H1 (cell line): ENCODE results near the gene YEATS2. TPM values are rescaled to one million over a fixed set of nuclear protein-coding genes. Genes with fewer than 3 reads are reported as not detected.

Experiments
- CTCF ChIA-PET: fragments of 300-600 bp; sonication (Branson Sonifier 250); formaldehyde crosslinking; loops from one replicate; lab custom pipeline; 2021; ENCODE audit not compliant: partially characterized antibody; lab: Charles Lee
- POLR2A ChIA-PET: fragments of 300-600 bp; sonication (Branson Sonifier 250); formaldehyde crosslinking; loops from one replicate; lab custom pipeline; 2021; ENCODE audit warnings: inconsistent platforms; ENCODE audit not compliant: partially characterized antibody; lab: Charles Lee
- DNase-seq, 2 experiments: peaks; one replicate each; pipeline versions ENCODE4 v3.0.0 to v3.0.0-alpha.2; 2010 to 2022; ENCODE audit warnings: low spot score in 2 of 2, low read depth in 1 of 2, mixed read lengths in 1 of 2
- FAIRE-seq: peaks from 2 replicates; lab custom pipeline; 2011; peaks lifted over from hg19 to GRCh38; lab: Jason Lieb, UNC
- H2AFZ ChIP-seq: 2 replicates; pipeline ENCODE4 v1.8.1; 2012; ENCODE audit warnings: low read length, inconsistent platforms
- H2AK5ac ChIP-seq: 2 replicates; pipeline ENCODE4 v1.6.1; 2013; ENCODE audit warnings: low read depth, low read length
- H2BK120ac ChIP-seq: replicated peaks from 2 replicates; pipeline ENCODE3; 2013; ENCODE audit warnings: low read depth, low read length, inconsistent platforms
- H2BK12ac ChIP-seq: 2 replicates; pipeline ENCODE4 v1.6.1; 2013; ENCODE audit warnings: low read depth, low read length
- H2BK15ac ChIP-seq: 2 replicates; pipeline ENCODE4 v1.6.1; 2013; ENCODE audit warnings: low read length
- H2BK20ac ChIP-seq: 2 replicates; pipeline ENCODE4 v1.6.1; 2013; ENCODE audit warnings: low read length
- H2BK5ac ChIP-seq: 2 replicates; pipeline ENCODE4 v1.6.1; 2013; ENCODE audit warnings: low read depth, low read length
- H3K14ac ChIP-seq: 2 replicates; pipeline ENCODE4 v1.6.1; 2013; ENCODE audit warnings: inconsistent platforms; ENCODE audit not compliant: insufficient read length
- H3K18ac ChIP-seq: 2 replicates; pipeline ENCODE4 v1.6.1; 2013; ENCODE audit warnings: low read length; ENCODE audit errors: extremely low read depth
- H3K23ac ChIP-seq: 2 replicates; pipeline ENCODE4 v1.6.1; 2013; ENCODE audit warnings: inconsistent platforms; ENCODE audit not compliant: insufficient read length
- H3K23me2 ChIP-seq: 2 replicates; pipeline ENCODE4 v1.6.1; 2013; ENCODE audit warnings: low read depth, low read length
- H3K27ac ChIP-seq: 2 replicates; pipeline ENCODE4 v1.6.1; 2011; ENCODE audit warnings: low read depth, low read length, inconsistent platforms
- H3K27me3 ChIP-seq, 4 experiments: replicated peaks in 1 of 4; 1 replicate in 1 of 4; 2 replicates in 3 of 4; pipeline versions ENCODE4 v1.6.1 to v1.8.1; 2011 to 2013; ENCODE audit warnings: low read length in 3 of 4, mild to moderate bottlenecking in 3 of 4, inconsistent platforms in 2 of 4, mixed read lengths in 2 of 4, moderate library complexity in 1 of 4; ENCODE audit not compliant: control insufficient read depth in 3 of 4, insufficient read depth in 3 of 4; ENCODE audit errors: extremely low read depth in 1 of 4
- H3K36me3 ChIP-seq, 4 experiments: 2 replicates each; pipeline versions ENCODE4 v1.6.1 to v1.8.1; 2011 to 2013; ENCODE audit warnings: mild to moderate bottlenecking in 4 of 4, low read length in 3 of 4, moderate library complexity in 2 of 4, control low read depth in 1 of 4, inconsistent platforms in 1 of 4; ENCODE audit not compliant: insufficient read depth in 4 of 4, control insufficient read depth in 2 of 4
- H3K4ac ChIP-seq: replicated peaks from 2 replicates; pipeline ENCODE3; 2013; ENCODE audit warnings: low read length, low read depth, mixed read lengths, inconsistent platforms; ENCODE audit not compliant: insufficient read length
- H3K4me1 ChIP-seq, 4 experiments: replicated peaks in 1 of 4; 1 replicate in 1 of 4; 2 replicates in 3 of 4; pipeline versions ENCODE4 v1.6.1 to v1.8.1; 2011 to 2013; ENCODE audit warnings: low read length in 3 of 4, inconsistent platforms in 2 of 4, mixed read lengths in 1 of 4; ENCODE audit not compliant: insufficient read depth in 4 of 4, control insufficient read depth in 3 of 4
- H3K4me2 ChIP-seq, 2 experiments: 2 replicates each; pipeline versions ENCODE4 v1.6.1 to v1.8.1; 2011 to 2013; ENCODE audit warnings: low read depth in 2 of 2, low read length in 2 of 2, control low read depth in 1 of 2, inconsistent platforms in 1 of 2, mild to moderate bottlenecking in 1 of 2; ENCODE audit not compliant: insufficient read depth in 1 of 2
- H3K4me3 ChIP-seq, 4 experiments: fragments of 200-600, 300-600 bp in 1 of 4; sonication (generic), shearing (Covaris generic), sonication (Bioruptor Twin) in 1 of 4; 2 replicates each; pipeline versions ENCODE4 v1.5.1 to v1.8.1; 2011 to 2016; ENCODE audit warnings: low read length in 4 of 4, low read depth in 3 of 4, control low read depth in 2 of 4, inconsistent platforms in 2 of 4, mild to moderate bottlenecking in 2 of 4, mixed read lengths in 1 of 4, moderate library complexity in 1 of 4; ENCODE audit not compliant: insufficient read depth in 2 of 4; ENCODE audit errors: extremely low read depth in 1 of 4
- H3K56ac ChIP-seq: replicated peaks from 2 replicates; pipeline ENCODE3; 2013; ENCODE audit warnings: low read depth, mild to moderate bottlenecking, mixed read lengths, low read length, inconsistent platforms; ENCODE audit not compliant: insufficient read length
- H3K79me1 ChIP-seq: 2 replicates; pipeline ENCODE4 v1.6.1; 2013; ENCODE audit warnings: low read depth, low read length, control low read depth
- H3K79me2 ChIP-seq, 2 experiments: 2 replicates each; pipeline versions ENCODE4 v1.6.1 to v1.8.1; 2012 to 2013; ENCODE audit warnings: low read length in 2 of 2, mild to moderate bottlenecking in 2 of 2, inconsistent platforms in 1 of 2; ENCODE audit not compliant: insufficient read depth in 2 of 2, control insufficient read depth in 1 of 2
- H3K9ac ChIP-seq, 4 experiments: replicated peaks in 1 of 4; 1 replicate in 1 of 4; 2 replicates in 3 of 4; pipeline versions ENCODE4 v1.6.1 to v1.8.1; 2011 to 2013; ENCODE audit warnings: low read depth in 3 of 4, low read length in 3 of 4, control low read depth in 2 of 4, mild to moderate bottlenecking in 2 of 4, moderate library complexity in 2 of 4, inconsistent platforms in 1 of 4; ENCODE audit errors: extremely low read depth in 1 of 4
- H3K9me3 ChIP-seq, 2 experiments: 2 replicates each; pipeline versions ENCODE4 v1.6.1 to v1.8.1; 2012 to 2013; ENCODE audit warnings: mild to moderate bottlenecking in 2 of 2, moderate library complexity in 2 of 2, control low read depth in 1 of 2, inconsistent platforms in 1 of 2, low read depth in 1 of 2, low read length in 1 of 2, mixed read lengths in 1 of 2; ENCODE audit not compliant: insufficient read depth in 2 of 2
- H4K20me1 ChIP-seq, 2 experiments: replicated peaks in 1 of 2; 2 replicates each; pipeline versions ENCODE3 to v1.8.1; 2011 to 2013; ENCODE audit warnings: inconsistent platforms in 2 of 2, low read length in 2 of 2, mild to moderate bottlenecking in 1 of 2; ENCODE audit not compliant: insufficient read depth in 2 of 2, control insufficient read depth in 1 of 2
- H4K5ac ChIP-seq: 2 replicates; pipeline ENCODE4 v1.6.1; 2013; ENCODE audit warnings: low read length, low read depth, mixed read lengths, inconsistent platforms; ENCODE audit not compliant: insufficient read length
- H4K8ac ChIP-seq: 2 replicates; pipeline ENCODE4 v1.8.0; 2013; ENCODE audit warnings: mild to moderate bottlenecking, moderate library complexity, low read length, inconsistent platforms; ENCODE audit not compliant: insufficient read depth; ENCODE audit errors: extremely low read depth
- H4K91ac ChIP-seq: replicated peaks from 2 replicates; pipeline ENCODE3; 2013; ENCODE audit warnings: low read length, mixed read lengths, inconsistent platforms; ENCODE audit not compliant: insufficient read length
- GABPA ChIP-seq: IDR thresholded peaks from 2 replicates; pipeline ENCODE4 v1.6.1; 2011; ENCODE audit warnings: mild to moderate bottlenecking, low read length, moderate library complexity, borderline replicate concordance; ENCODE audit not compliant: insufficient read depth
- SAP30 ChIP-seq: fragments of 300-600 bp; sonication (generic); IDR thresholded peaks from 2 replicates; pipeline ENCODE4 v1.7.1; 2012; ENCODE audit warnings: low read length, moderate library complexity, mild to moderate bottlenecking, inconsistent platforms; ENCODE audit not compliant: insufficient read depth, insufficient replicate concordance
- SP1 ChIP-seq: IDR thresholded peaks from 2 replicates; pipeline ENCODE4 v1.6.1; 2011; ENCODE audit warnings: low read depth, low read length
- SP2 ChIP-seq: IDR thresholded peaks from 2 replicates; pipeline ENCODE4 v1.6.1; 2012; ENCODE audit warnings: mild to moderate bottlenecking, low read length, inconsistent platforms
- WGBS, 2 experiments: shearing (Covaris generic) in 1 of 2; methylation state at CpG; one replicate each; pipeline versions ENCODE4 v1.1.6 to v1.1.7; 2013 to 2015; ENCODE audit warnings: low lambda C conversion rate in 2 of 2, mixed read lengths in 2 of 2, inconsistent platforms in 1 of 2, low coverage in 1 of 2, missing lambda C conversion rate in 1 of 2; ENCODE audit not compliant: insufficient replicate concordance in 2 of 2, insufficient coverage in 1 of 2, insufficient read length in 1 of 2; ENCODE audit errors: extremely low coverage in 1 of 2, missing lambda C conversion rate in 1 of 2; 5-methylcytosine and 5-hydroxymethylcytosine counted together
- polyA plus RNA-seq, 7 experiments: library from polyadenylated mRNA; depleted of rRNA in 3 of 7; stranded (reverse) in 5 of 7; unstranded in 2 of 7; fragments of >200 nt in 5 of 7; fragments of 200-250 nt in 2 of 7; gene quantifications; 1 replicate in 5 of 7; 2 replicates in 1 of 7; 4 replicates in 1 of 7; pipeline versions ENCODE4 v1.2.1 to v1.2.3, GENCODE V29; 2011 to 2013; ENCODE audit warnings: missing spikeins in 2 of 7, mixed read lengths in 2 of 7
- total RNA-seq: library from RNA; stranded (reverse); fragmentation: NEBNext Ultra II Directional; extraction: Animal tissue kit (Norgen Biotek cat#: 25700); gene quantifications from 2 replicates; pipeline ENCODE4 v1.2.1, GENCODE V29; 2021

YEATS2 gene
- total and polyA plus RNA-seq, 2 of the 8 experiments (the other 6 are each of a cell fraction or from before 2014, with no cell fraction given): 35.3 to 53.7 TPM

DNA sequence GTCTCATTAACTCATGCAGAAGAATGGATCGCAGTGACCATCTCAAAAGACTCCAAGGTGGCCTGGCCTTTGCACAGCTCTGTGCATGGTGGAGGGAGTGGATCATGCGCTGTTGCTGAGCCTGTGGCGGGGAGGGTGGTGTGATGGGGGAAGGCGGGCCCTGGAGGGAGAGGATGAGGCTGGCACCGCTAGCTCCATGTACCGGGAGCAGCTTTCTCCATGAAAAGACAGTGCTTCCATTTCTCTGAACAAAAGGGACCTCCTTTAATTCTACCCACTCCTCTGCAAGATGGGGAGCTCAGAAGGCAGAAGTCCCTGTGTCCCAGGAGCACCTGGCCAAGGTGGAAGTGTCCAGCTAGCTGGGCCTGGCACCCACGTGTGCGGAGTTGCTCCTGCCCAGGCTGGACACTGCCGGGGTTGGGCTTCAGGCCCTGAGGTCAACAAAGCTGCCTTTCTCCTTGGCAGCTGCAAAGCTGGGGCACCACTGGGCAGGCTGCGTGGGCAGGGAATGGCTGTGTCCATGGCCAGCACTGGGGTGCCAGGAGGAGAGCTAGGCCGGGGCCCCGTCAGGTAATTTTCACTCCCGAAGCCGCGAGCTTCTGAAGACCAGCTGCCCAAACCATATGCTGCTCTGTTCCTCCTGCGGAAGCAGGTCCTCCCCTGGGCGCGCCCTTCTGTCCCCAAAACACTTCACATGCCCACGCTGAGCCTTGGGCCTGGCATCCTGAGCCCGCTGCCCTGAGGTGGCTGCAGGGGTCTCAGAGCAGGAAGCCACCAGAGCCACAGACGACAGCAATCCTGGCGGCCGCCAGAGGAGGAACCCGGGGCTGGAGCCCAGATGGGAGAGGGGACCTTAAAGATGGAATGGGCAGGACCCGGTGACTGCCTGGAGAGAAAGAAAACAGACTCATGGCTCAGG lies 121.4 kb downstream of the YEATS2 start:
- no peak overlapping the region for H3K27ac ChIP-seq
- no peak overlapping the region for H2AFZ ChIP-seq
- H3K4me2 ChIP-seq: no peak overlapping the region
- no peak overlapping the region for H3K14ac ChIP-seq
- H3K27me3 ChIP-seq: peaks cover 0 to 3% (median 0%) of the 10 kb centered on the region in 4 experiments; a peak in 3 of 7 replicates
- H2BK15ac ChIP-seq: no peak overlapping the region
- no peak overlapping the region for H4K91ac ChIP-seq
- H2BK120ac ChIP-seq: no peak overlapping the region
- no peak overlapping the region for H3K4ac ChIP-seq
- no peaks in the 10 kb centered on the region for H3K9me3 ChIP-seq
- ChIA-PET POLR2A (no interaction called here), CTCF (interaction anchor here (0.5 to 0.9 kb wide), 3 partner anchors 39 to 701 kb away, joined by 3 to 4 read pairs (median 4); no protein-coding TSS in a partner anchor)
- no peak overlapping the region for H3K56ac ChIP-seq
- H2BK12ac ChIP-seq: no peak overlapping the region
- H4K20me1 ChIP-seq: peaks cover 0 to 5% of the 10 kb centered on the region in 2 experiments
- H2BK5ac ChIP-seq: no peak overlapping the region; the same call in 1 of the 2 replicates
- no peaks in the 10 kb centered on the region for H3K23me2 ChIP-seq
- H3K23ac ChIP-seq: no peak overlapping the region
- DNase-seq (no peak), FAIRE-seq (no peak)
- no peak overlapping the region for H4K8ac ChIP-seq
- peaks cover 0 to 4% (median under 1%) of the 10 kb centered on the region in 4 experiments; a peak in 4 of 7 replicates for H3K4me1 ChIP-seq
- no peak overlapping the region for H3K18ac ChIP-seq
- no peak overlapping the region for H3K9ac ChIP-seq
- H3K79me2 ChIP-seq: no peaks in the 10 kb centered on the region
- no peaks in the 10 kb centered on the region for H3K79me1 ChIP-seq
- H4K5ac ChIP-seq: no peak overlapping the region
- no peak overlapping the region for H2AK5ac ChIP-seq
- no peak overlapping the region for H2BK20ac ChIP-seq
- H3K4me3 ChIP-seq: no peak overlapping the region
- H3K36me3 ChIP-seq: peaks cover 0 to 7% (median 0%) of the 10 kb centered on the region in 4 experiments; a peak in 2 of 8 replicates
- 93% methylated on average over 25 of the region's 25 CpGs; no CpG with 5 or more reads in 1 of the 2 experiments for WGBS, 2 experiments
- no peak for TF ChIP-seq SAP30
- TF ChIP-seq SP2: no peak
- TF ChIP-seq SP1: no peak
- no peak for TF ChIP-seq GABPA
